OCI-M2 (cell line): Measurements from ENCODE around the gene TGIF1.

Experiments
- DNase-seq: peaks from one replicate; lab custom pipeline; 2025; ENCODE audit not compliant: unreplicated experiment; lab: John Stamatoyannopoulos, UW

TGIF1 gene

GRCh38 chr18:3480827-3481573, 31.0 kb downstream of the TGIF1 start:
- DNase-seq: no peak

- peak; percentile 10 for DNase-seq
Measured at GRCh38 chr18:3481696-3482210, 31.8 kb downstream of the TGIF1 start.

GRCh38 chr18:3482258-3482657, 32.3 kb downstream of the TGIF1 start:
- no peak for DNase-seq

GRCh38 chr18:3485153-3486149, 35.5 kb downstream of the TGIF1 start:
- no peak for DNase-seq

GRCh38 chr18:3486512-3486911, 36.5 kb downstream of the TGIF1 start:
- DNase-seq: no peak

- no peak for DNase-seq
Measured at GRCh38 chr18:3489462-3489861, 39.5 kb downstream of the TGIF1 start.

GRCh38 chr18:3491981-3492555, 42.1 kb downstream of the TGIF1 start:
- DNase-seq: no peak

- no peak for DNase-seq
Measured at GRCh38 chr18:3492721-3493120, 42.7 kb downstream of the TGIF1 start.

- no peak for DNase-seq
Measured at GRCh38 chr18:3493501-3494244, 43.7 kb downstream of the TGIF1 start.

- DNase-seq: no peak
Measured at GRCh38 chr18:3494245-3494526, 44.2 kb downstream of the TGIF1 start.

GRCh38 chr18:3494569-3494968, 44.6 kb downstream of the TGIF1 start:
- no peak for DNase-seq

GRCh38 chr18:3495691-3496430, 45.9 kb downstream of the TGIF1 start:
- DNase-seq: no peak

- DNase-seq: no peak
Measured at GRCh38 chr18:3498698-3499471, 48.9 kb downstream of the TGIF1 start.

GRCh38 chr18:3499501-3499900, 49.5 kb downstream of the TGIF1 start:
- DNase-seq: no peak

- DNase-seq: no peak
Measured at GRCh38 chr18:3500016-3500415, 50.0 kb downstream of the TGIF1 start.

GRCh38 chr18:3502650-3503049, 52.7 kb downstream of the TGIF1 start:
- DNase-seq: no peak

GRCh38 chr18:3504637-3505036, 54.7 kb downstream of the TGIF1 start:
- no peak for DNase-seq

GRCh38 chr18:3508576-3509549, 58.9 kb downstream of the TGIF1 start:
- no peak for DNase-seq
